OCI-LY7 (cell line): Measurements from ENCODE around the gene CCDC185. TPM values are rescaled to one million over a fixed set of nuclear protein-coding genes. Genes with fewer than 3 reads are reported as not detected.
"Not testable (repeated sequence)": the region's sequence is repeated elsewhere in the genome, so short reads cannot be mapped to it uniquely, and the experiment has no call there.

Experiments used
- BruUV-seq: library from RNA; stranded (reverse); fragments of 400-500 nt; replicated peaks from 2 replicates; lab custom pipeline; 2021; lab: Mats Ljungman, UMichigan
- CTCF ChIA-PET: fragments of 300-600 bp; sonication (Branson Sonifier 250); formaldehyde crosslinking; loops from one replicate; lab custom pipeline; 2022; ENCODE audit warnings: antibody characterized with exemption; ENCODE audit not compliant: unreplicated experiment; lab: Charles Lee
- POLR2A ChIA-PET: fragments of 300-600 bp; sonication (Branson Sonifier 250); formaldehyde crosslinking; loops from one replicate; lab custom pipeline; 2022; ENCODE audit warnings: antibody characterized with exemption; lab: Charles Lee
- DNase-seq: peaks from one replicate; pipeline ENCODE4 v3.0.0-alpha.2; 2015; ENCODE audit warnings: low spot score
- H2AFZ ChIP-seq: fragments of 200-600 bp; sonication (generic), shearing (Covaris generic); 2 replicates; pipeline ENCODE4 v1.6.1; 2014; ENCODE audit warnings: mild to moderate bottlenecking, antibody characterized with exemption, low read length, moderate library complexity
- H3K27ac ChIP-seq: fragments of 200-600 bp; sonication (generic); 2 replicates; pipeline ENCODE4 v1.5.1; 2014; ENCODE audit warnings: mixed run types, low read depth, mild to moderate bottlenecking, moderate library complexity, low read length, inconsistent platforms; ENCODE audit not compliant: poor library complexity, severe bottlenecking
- H3K36me3 ChIP-seq: fragments of 200-600 bp; sonication (generic); 2 replicates; pipeline ENCODE4 v1.6.1; 2014; ENCODE audit warnings: mild to moderate bottlenecking, antibody characterized with exemption, low read length, moderate library complexity, mixed read lengths; ENCODE audit not compliant: insufficient read depth
- H3K4me1 ChIP-seq: fragments of 200-600 bp; sonication (generic); 2 replicates; pipeline ENCODE4 v1.5.1; 2014; ENCODE audit warnings: mild to moderate bottlenecking, low read length; ENCODE audit not compliant: insufficient read depth, poor library complexity, severe bottlenecking
- H3K4me2 ChIP-seq: fragments of 200-600 bp; sonication (generic); 2 replicates; pipeline ENCODE4 v1.6.1; 2014; ENCODE audit warnings: mild to moderate bottlenecking, low read length
- H3K4me3 ChIP-seq: fragments of 200-600 bp; sonication (generic); 2 replicates; pipeline ENCODE4 v1.5.1; 2014; ENCODE audit warnings: mild to moderate bottlenecking, low read depth, low read length; ENCODE audit not compliant: poor library complexity, severe bottlenecking
- H3K79me2 ChIP-seq: fragments of 200-600 bp; sonication (generic); 2 replicates; pipeline ENCODE4 v1.6.1; 2016; ENCODE audit warnings: low read depth, mild to moderate bottlenecking, low read length, moderate library complexity, mixed read lengths; ENCODE audit not compliant: insufficient read depth
- H3K9me2 ChIP-seq: fragments of 200-600 bp; sonication (generic); 2 replicates; pipeline ENCODE4 v1.6.1; 2016; ENCODE audit warnings: mild to moderate bottlenecking, low read length, mixed read lengths; ENCODE audit not compliant: insufficient read depth
- H3K9me3 ChIP-seq: fragments of 200-600 bp; sonication (generic); 2 replicates; pipeline ENCODE4 v1.6.1; 2014; ENCODE audit warnings: mild to moderate bottlenecking, mixed run types, low read length, mixed read lengths
- H4K20me1 ChIP-seq: fragments of 200-600 bp; sonication (generic); 2 replicates; pipeline ENCODE4 v1.6.1; 2014; ENCODE audit warnings: mild to moderate bottlenecking, antibody characterized with exemption, low read length, moderate library complexity, mixed read lengths; ENCODE audit not compliant: insufficient read depth
- EZH2phosphoT487 ChIP-seq: fragments of 200-600 bp; sonication (generic); IDR thresholded peaks from 2 replicates; pipeline ENCODE4 v1.6.1; 2018; ENCODE audit warnings: low read depth, borderline replicate concordance, mild to moderate bottlenecking, mixed run types, antibody characterized with exemption, low read length, moderate library complexity, mixed read lengths
- intact Hi-C: fragments of 100-400 bp; cut with micrococcal nuclease; formaldehyde crosslinking; loops from one replicate; pipeline ENCODE4 v1.10.0; 2022; ENCODE audit not compliant: unreplicated experiment
- total RNA-seq, 2 experiments: library from RNA; depleted of rRNA in 1 of 2; stranded (reverse); fragments of >200 nt in 1 of 2; shearing (Covaris generic) in 1 of 2; gene quantifications; 2 replicates each; pipeline ENCODE4 v1.2.3, GENCODE V29; 2014 to 2022
- TF ChIP-seq, protein P1 (sequence below): fragments of 200-600 bp; sonication (generic); conservative IDR thresholded peaks from 2 replicates; pipeline ENCODE4 v1.5.1; 2014; ENCODE audit warnings: mild to moderate bottlenecking, antibody characterized with exemption, low read length, moderate library complexity, mixed read lengths

CCDC185 gene
- total RNA-seq, 2 experiments from 2014 or later = not detected

DNA sequence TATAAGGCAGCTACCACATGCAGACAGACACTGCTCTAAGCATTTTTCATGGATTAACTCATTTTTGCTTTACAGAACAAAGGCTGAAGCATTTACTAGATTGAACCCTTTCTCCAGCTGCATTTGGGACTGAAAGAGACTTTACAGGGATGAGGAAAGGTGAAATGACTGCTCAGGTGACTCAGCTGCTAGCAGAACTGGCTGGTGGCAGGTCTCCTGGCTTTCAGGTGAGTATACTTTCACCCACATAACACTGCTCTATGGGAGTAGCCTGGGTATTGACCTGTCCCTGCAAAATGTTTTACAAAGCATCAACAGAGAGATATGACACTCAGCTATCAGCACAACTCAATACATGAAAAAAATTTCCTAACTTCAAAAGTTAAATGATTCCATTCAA is 2.6 kb upstream of the CCDC185 start:
- CTCF ChIA-PET = no interaction called here

DNA sequence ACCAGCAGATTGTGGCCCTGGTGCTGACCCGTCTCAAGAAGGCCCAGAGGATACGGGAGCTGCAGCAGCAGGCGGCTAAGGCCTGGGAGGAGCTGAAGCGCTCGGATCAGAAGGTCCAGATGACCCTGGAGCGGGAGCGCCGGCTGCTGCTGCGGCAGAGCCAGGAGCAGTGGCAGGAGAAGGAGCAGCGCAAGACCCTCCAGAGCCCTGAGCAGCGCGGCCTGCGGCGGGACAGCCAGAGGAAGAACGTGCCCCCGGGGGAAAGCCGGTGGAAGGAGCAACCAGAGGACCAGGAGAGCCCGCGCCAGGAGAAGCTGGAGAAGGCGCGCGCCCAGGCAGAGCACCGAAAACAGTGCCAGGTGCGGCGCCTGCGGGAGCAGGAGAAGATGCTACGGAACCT is 1.0 kb downstream of the CCDC185 start:
- H3K4me3 ChIP-seq = no peak overlapping the region

More for the DNA sequence above, 2.6 kb upstream of the CCDC185 start:
- no TSS peak for BruUV-seq
- POLR2A ChIA-PET = no interaction called here
- DNase-seq = no peak
- TF ChIP-seq, protein P1, sequence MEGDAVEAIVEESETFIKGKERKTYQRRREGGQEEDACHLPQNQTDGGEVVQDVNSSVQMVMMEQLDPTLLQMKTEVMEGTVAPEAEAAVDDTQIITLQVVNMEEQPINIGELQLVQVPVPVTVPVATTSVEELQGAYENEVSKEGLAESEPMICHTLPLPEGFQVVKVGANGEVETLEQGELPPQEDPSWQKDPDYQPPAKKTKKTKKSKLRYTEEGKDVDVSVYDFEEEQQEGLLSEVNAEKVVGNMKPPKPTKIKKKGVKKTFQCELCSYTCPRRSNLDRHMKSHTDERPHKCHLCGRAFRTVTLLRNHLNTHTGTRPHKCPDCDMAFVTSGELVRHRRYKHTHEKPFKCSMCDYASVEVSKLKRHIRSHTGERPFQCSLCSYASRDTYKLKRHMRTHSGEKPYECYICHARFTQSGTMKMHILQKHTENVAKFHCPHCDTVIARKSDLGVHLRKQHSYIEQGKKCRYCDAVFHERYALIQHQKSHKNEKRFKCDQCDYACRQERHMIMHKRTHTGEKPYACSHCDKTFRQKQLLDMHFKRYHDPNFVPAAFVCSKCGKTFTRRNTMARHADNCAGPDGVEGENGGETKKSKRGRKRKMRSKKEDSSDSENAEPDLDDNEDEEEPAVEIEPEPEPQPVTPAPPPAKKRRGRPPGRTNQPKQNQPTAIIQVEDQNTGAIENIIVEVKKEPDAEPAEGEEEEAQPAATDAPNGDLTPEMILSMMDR = no peak
- Histone ChIP-seq H3K4me2 (no peak overlapping the region), H3K27ac (no peak overlapping the region), H4K20me1 (no peaks in the 10 kb centered on the region), H3K9me2 (no peaks in the 10 kb centered on the region), H3K4me3 (no peak overlapping the region), H3K36me3 (no peaks in the 10 kb centered on the region), H3K9me3 (no peaks in the 10 kb centered on the region), H3K4me1 (no peaks in the 10 kb centered on the region), H3K79me2 (no peaks in the 10 kb centered on the region), H2AFZ (no peak overlapping the region)
- intact Hi-C loops = no loop called here

DNA sequence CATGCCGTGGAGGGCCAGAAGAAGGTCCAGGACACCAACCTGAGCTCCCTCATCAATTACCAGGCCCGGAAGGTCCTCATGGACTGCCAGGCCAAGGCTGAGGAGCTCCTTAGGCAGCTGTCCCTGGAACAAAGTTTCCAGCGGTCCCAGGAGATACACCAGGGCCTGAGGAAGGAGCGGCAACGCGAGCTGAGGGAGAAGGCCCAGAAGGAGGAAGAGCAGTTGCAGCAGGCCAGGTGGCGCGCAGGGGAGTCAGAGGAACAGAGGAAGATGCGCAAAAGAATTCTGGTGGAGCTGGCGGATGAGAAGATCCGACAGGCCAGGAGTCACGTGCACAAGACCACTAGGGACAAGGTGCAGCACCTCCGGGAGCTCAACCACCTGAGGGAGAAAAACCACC is 1.5 kb downstream of the CCDC185 start:
- H3K9me2 ChIP-seq = no peaks in the 10 kb centered on the region
- H4K20me1 ChIP-seq = no peaks in the 10 kb centered on the region
- H3K4me2 ChIP-seq = no peak overlapping the region
- H3K4me3 ChIP-seq = no peak overlapping the region
- ChIA-PET POLR2A (no interaction called here), CTCF (interaction anchor here (0.6 kb wide), 1 partner anchor 853 kb away, joined by 3 read pairs; no protein-coding TSS in a partner anchor)
- H3K36me3 ChIP-seq = no peaks in the 10 kb centered on the region
- TF ChIP-seq EZH2phosphoT487 = no peak
- TF ChIP-seq, protein P1 = no peak
- no TSS peak for BruUV-seq
- H3K9me3 ChIP-seq = no peaks in the 10 kb centered on the region
- H3K4me1 ChIP-seq = no peaks in the 10 kb centered on the region
- no peak overlapping the region for H3K27ac ChIP-seq
- H2AFZ ChIP-seq = no peak overlapping the region
- H3K79me2 ChIP-seq = no peaks in the 10 kb centered on the region
- intact Hi-C loops = no loop called here
- no peak for DNase-seq

More for the DNA sequence above, 1.0 kb downstream of the CCDC185 start:
- Histone ChIP-seq H3K4me2 (no peak overlapping the region), H3K79me2 (no peaks in the 10 kb centered on the region), H4K20me1 (no peaks in the 10 kb centered on the region), H2AFZ (no peak overlapping the region), H3K9me3 (no peaks in the 10 kb centered on the region), H3K9me2 (no peaks in the 10 kb centered on the region), H3K27ac (no peak overlapping the region), H3K4me1 (no peaks in the 10 kb centered on the region), H3K36me3 (no peaks in the 10 kb centered on the region)
- ChIA-PET POLR2A (no interaction called here), CTCF (no interaction called here)
- no TSS peak for BruUV-seq
- intact Hi-C loops = no loop called here
- no peak for DNase-seq
- TF ChIP-seq, protein P1 = no peak
- TF ChIP-seq EZH2phosphoT487 = no peak

DNA sequence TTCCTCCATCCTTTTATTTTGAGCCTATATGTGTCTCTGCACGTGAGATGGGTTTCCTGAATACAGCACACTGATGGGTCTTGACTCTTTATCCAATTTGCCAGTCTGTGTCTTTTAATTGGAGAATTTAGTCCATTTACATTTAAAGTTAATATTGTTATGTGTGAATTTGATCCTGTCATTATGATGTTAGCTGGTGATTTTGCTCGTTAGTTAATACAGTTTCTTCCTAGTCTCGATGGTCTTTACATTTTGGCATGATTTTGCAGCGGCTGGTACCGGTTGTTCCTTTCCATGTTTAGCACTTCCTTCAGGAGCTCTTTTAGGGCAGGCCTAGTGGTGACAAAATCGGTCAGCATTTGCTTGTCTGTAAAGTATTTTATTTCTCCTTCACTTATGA is 6.2 kb downstream of the CCDC185 start:
- DNase-seq, H3K4me3 ChIP-seq, H2AFZ ChIP-seq, intact Hi-C loops, H3K36me3 ChIP-seq, H3K79me2 ChIP-seq, H3K9me2 ChIP-seq, H3K9me3 ChIP-seq, POLR2A ChIA-PET, CTCF ChIA-PET, H3K4me1 ChIP-seq, H3K4me2 ChIP-seq, H4K20me1 ChIP-seq, H3K27ac ChIP-seq, BruUV-seq: not testable (repeated sequence)
